ENCODE data around the gene ZNF396.

DNA sequence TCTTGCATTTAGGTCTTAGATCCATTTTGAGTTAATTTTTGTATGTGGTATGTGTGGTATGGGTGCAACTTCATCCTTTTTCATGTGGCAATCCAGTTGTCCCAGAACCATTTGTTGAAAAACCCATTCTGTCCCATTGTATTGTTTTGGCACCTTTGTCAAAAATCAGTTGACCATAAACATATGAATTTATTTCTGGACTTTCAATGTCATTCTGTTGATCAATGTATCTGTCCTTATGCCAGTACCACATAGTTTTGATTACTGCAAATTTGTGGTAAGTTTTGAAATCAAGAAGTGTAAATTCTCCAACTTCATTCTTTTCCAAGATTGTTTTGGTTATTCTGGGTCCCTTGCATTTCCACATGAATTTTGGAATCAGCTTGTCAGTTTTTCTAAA is 16.6 kb upstream of the ZNF396 start:
- TF ChIP-seq POLR2AphosphoS5 (IDR thresholded peaks at IDR 0.05), result no peak
- no peak for TF ChIP-seq POLR2A (IDR thresholded peaks at IDR 0.05)

All from upper lobe of left lung (tissue), 4 donors.